Peyer's patch (tissue), 4 donors: ENCODE measurements around the gene RPS14. TPM values are rescaled to one million over a fixed set of nuclear protein-coding genes. Genes with fewer than 3 reads are reported as not detected.

Experiments
- DNase-seq, 3 donors: peaks; one replicate each; pipeline ENCODE4 v3.0.0-alpha.2; 2017 to 2019
- H3K27ac ChIP-seq, 4 donors: fragments of 200-600 bp; sonication (generic); one replicate each; pipeline ENCODE4 v1.5.1; 2016 to 2019
- H3K27me3 ChIP-seq, 2 donors: fragments of 200-600 bp; sonication (generic); one replicate each; pipeline ENCODE4 v1.5.1; 2019
- H3K36me3 ChIP-seq, 3 donors: fragments of 200-600 bp; sonication (generic); one replicate each; pipeline ENCODE4 v1.5.1; 2016 to 2019
- H3K4me1 ChIP-seq, 4 donors: fragments of 200-600 bp; sonication (generic); one replicate each; pipeline ENCODE4 v1.5.1; 2016 to 2019
- H3K4me3 ChIP-seq, 4 donors: fragments of 200-600 bp; sonication (generic); 1 replicate in 3 of 4; 2 replicates in 1 of 4; pipeline ENCODE4 v1.5.1; 2016 to 2019; ENCODE audit warnings: mild to moderate bottlenecking in 1 of 4
- H3K9me3 ChIP-seq, 4 donors: fragments of 200-600 bp; sonication (generic); one replicate each; pipeline ENCODE4 v1.5.1; 2016 to 2019; ENCODE audit warnings: mild to moderate bottlenecking in 1 of 4
- CTCF ChIP-seq, 6 experiments: fragments of 450-650 bp in 4 of 6; fragments of 200-600 bp in 2 of 6; sonication (generic) in 1 of 6; IDR thresholded peaks; one replicate each; pipeline ENCODE4 v1.5.1; 2017 to 2019; ENCODE audit warnings: antibody characterized with exemption in 6 of 6, mild to moderate bottlenecking in 3 of 6, moderate library complexity in 1 of 6
- POLR2A ChIP-seq, 2 donors: fragments of 450-650 bp; IDR thresholded peaks; one replicate each; pipeline ENCODE4 v1.5.1; 2017; ENCODE audit warnings: antibody characterized with exemption in 2 of 2, mild to moderate bottlenecking in 2 of 2, moderate library complexity in 2 of 2
- total RNA-seq, 4 donors: library from RNA; depleted of rRNA; stranded (reverse); fragments of >200 nt; gene quantifications; one replicate each; pipeline ENCODE4 v1.1.0, GENCODE V29; 2016

RPS14 gene
- total RNA-seq, 4 donors from 2014 or later = 975 to 1,961 (median 1,274) TPM

- DNase-seq = no peak
- Histone ChIP-seq H3K36me3 (peaks cover 0 to 48% (median 0%) of the 10 kb centered on the region in 3 donors), H3K27me3 (no peaks in the 10 kb centered on the region), H3K9me3 (no peaks in the 10 kb centered on the region), H3K4me1 (peaks cover 0 to 14% (median 7%) of the 10 kb centered on the region in 4 donors), H3K4me3 (no peak overlapping the region), H3K27ac (no peak overlapping the region)
- no peak for TF ChIP-seq CTCF (IDR thresholded peaks at IDR 0.05)
- TF ChIP-seq POLR2A (IDR thresholded peaks at IDR 0.05) = no peak
Measured at GRCh38 chr5:150447188-150447587, 2.4 kb downstream of the RPS14 start.

- Histone ChIP-seq H3K9me3 (no peaks in the 10 kb centered on the region), H3K27me3 (no peaks in the 10 kb centered on the region), H3K27ac (no peak overlapping the region), H3K4me1 (peaks cover 0 to 14% (median 7%) of the 10 kb centered on the region in 4 donors), H3K36me3 (peaks cover 0 to 48% (median 0%) of the 10 kb centered on the region in 3 donors), H3K4me3 (no peak overlapping the region)
- TF ChIP-seq POLR2A (IDR thresholded peaks at IDR 0.05) (no peak), CTCF (IDR thresholded peaks at IDR 0.05) (no peak)
- DNase-seq = no peak
Measured at GRCh38 chr5:150446583-150446982, 3.0 kb downstream of the RPS14 start.

DNA sequence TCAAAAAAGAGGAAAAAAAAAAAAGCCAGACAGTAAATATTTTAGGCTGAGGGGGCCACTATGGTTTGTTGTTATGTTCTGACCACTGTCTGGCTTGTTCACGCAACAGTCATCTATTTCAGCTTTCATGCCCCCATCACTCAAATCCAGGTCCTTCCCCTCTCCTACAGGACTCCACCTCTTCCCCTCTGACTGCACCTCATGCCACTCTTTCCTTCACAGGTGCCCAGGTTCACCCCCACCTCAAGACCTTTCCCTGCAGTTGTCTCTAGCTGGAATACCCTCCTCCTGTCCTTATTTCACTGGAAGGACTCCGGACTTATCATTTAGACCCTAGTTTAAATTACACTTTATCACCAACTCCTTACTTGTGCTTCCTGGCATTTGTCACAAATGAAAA is 3.5 kb downstream of the RPS14 start:
- no peak for DNase-seq
- peaks cover 0 to 48% (median 0%) of the 10 kb centered on the region in 3 donors for H3K36me3 ChIP-seq
- H3K27ac ChIP-seq = no peak overlapping the region
- no peaks in the 10 kb centered on the region for H3K9me3 ChIP-seq
- peaks cover 0 to 14% (median 7%) of the 10 kb centered on the region in 4 donors for H3K4me1 ChIP-seq
- H3K27me3 ChIP-seq = no peaks in the 10 kb centered on the region
- no peak for TF ChIP-seq POLR2A (IDR thresholded peaks at IDR 0.05)
- no peak for TF ChIP-seq CTCF (IDR thresholded peaks at IDR 0.05)
- no peak overlapping the region for H3K4me3 ChIP-seq

- H3K9me3 ChIP-seq = no peaks in the 10 kb centered on the region
- H3K4me1 ChIP-seq = peaks cover 0 to 14% (median 7%) of the 10 kb centered on the region in 4 donors
- no peak overlapping the region for H3K4me3 ChIP-seq
- TF ChIP-seq POLR2A (IDR thresholded peaks at IDR 0.05) (no peak), CTCF (IDR thresholded peaks at IDR 0.05) (no peak)
- DNase-seq = no peak
- no peaks in the 10 kb centered on the region for H3K27me3 ChIP-seq
- H3K27ac ChIP-seq = no peak overlapping the region
- H3K36me3 ChIP-seq = peaks cover 0 to 48% (median 0%) of the 10 kb centered on the region in 3 donors
Measured at GRCh38 chr5:150444770-150445169, 4.8 kb downstream of the RPS14 start.

DNA sequence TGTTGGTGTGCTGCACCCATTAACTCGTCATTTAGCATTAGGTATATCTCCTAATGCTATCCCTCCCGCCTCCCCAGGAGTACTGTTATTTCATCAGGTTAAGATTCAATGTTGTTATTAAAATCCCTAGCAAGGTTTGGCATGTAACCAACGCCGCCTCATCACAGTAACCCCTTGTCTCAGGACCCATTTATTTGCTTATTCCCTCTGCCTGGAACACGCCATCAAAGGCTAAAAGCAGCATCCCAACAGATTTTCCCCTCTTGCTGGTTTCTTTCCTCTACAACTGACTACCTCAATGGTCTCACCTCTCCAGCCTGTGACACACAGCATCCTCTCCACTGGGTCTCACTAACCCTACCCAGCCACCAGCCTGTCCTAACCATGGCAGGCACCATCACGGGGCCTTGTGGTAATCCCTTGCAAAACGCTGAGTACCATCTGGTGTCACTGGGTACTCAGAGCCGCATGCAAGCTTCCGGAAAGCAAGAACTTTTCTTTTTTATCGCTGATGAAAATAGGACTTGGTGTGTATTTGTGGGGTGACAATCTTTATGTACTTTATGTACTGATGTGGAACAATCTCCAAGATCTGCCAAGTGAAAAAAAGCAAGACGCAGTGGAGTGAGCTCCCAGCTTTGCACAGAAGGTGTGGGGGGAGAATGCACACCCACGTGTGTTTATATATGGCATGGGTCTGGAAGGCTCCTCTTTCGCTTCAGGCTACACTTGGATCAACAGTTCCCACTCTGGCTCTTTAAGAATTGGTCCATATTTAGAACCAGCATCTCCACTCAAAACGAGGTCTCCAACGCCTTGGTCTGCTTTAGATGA is 6.1 kb downstream of the RPS14 start:
- peaks cover 0 to 48% (median 0%) of the 10 kb centered on the region in 3 donors for H3K36me3 ChIP-seq
- H3K27ac ChIP-seq = no peak overlapping the region
- H3K4me3 ChIP-seq = no peak overlapping the region
- peaks cover 0 to 14% (median 6%) of the 10 kb centered on the region in 4 donors for H3K4me1 ChIP-seq
- H3K27me3 ChIP-seq = no peaks in the 10 kb centered on the region
- no peaks in the 10 kb centered on the region for H3K9me3 ChIP-seq
- no peak for DNase-seq
- TF ChIP-seq POLR2A (IDR thresholded peaks at IDR 0.05) = no peak
- no peak for TF ChIP-seq CTCF (IDR thresholded peaks at IDR 0.05)
